SK-N-SH (cell line): ENCODE measurements around the gene PLD4.

Source experiments
- EP300 ChIP-seq, 2 experiments: IDR thresholded peaks; 2 replicates each; pipeline versions ENCODE4 v1.4.0 to v1.6.1; 2012; ENCODE audit warnings: borderline replicate concordance in 1 of 2, low read depth in 1 of 2, low read length in 1 of 2
- POLR2AphosphoS5 ChIP-seq: IDR thresholded peaks from 2 replicates; pipeline ENCODE4 v1.6.1; 2012; ENCODE audit warnings: low read depth, low read length
- TF ChIP-seq, protein P1 (sequence below): fragments of 200-600 bp; sonication (generic); IDR thresholded peaks from 2 replicates; pipeline ENCODE4 v1.6.1; 2017; ENCODE audit warnings: antibody characterized with exemption, mild to moderate bottlenecking, moderate library complexity

DNA sequence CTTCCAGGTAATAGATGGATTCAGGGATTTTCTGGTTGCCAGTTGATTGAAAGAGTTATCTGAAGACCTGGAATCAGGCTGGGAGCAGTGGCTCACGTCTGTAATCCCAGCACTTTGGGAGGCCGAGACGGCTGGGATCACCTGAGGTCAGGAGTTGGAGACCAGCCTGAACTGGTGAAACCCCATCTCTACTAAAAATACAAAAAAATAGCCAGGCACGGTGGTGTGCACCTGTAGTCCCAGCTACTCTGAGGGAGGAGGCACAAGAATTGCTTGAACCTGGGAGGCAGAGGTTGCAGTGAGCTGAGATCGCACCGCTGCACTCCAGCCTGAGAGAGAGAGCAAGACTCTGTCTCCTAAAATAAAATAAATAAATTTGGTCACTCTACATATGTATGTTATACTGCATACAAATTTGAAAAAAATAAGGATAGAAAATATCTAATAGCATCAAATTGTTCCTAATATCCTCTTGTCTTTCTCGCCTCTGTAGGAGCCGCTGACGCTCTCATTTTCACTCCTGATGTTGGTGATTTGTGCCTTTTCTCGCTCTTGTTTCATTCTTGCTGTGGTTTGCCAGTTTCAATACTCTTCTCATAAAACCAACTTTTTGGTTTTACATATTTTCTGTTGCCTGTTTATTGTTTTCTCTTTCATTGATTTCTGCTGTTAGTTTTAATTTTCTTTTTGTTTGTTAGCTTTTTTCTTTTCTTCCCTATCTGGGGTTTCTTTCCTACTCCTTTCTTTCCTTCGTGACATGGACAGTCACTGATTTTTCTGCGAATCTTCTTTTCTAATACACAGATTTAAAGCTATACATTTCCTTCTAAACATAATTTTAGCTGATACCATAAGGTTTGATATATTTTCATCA, 23.8 kb upstream of the PLD4 start:
- TF ChIP-seq, protein P1, sequence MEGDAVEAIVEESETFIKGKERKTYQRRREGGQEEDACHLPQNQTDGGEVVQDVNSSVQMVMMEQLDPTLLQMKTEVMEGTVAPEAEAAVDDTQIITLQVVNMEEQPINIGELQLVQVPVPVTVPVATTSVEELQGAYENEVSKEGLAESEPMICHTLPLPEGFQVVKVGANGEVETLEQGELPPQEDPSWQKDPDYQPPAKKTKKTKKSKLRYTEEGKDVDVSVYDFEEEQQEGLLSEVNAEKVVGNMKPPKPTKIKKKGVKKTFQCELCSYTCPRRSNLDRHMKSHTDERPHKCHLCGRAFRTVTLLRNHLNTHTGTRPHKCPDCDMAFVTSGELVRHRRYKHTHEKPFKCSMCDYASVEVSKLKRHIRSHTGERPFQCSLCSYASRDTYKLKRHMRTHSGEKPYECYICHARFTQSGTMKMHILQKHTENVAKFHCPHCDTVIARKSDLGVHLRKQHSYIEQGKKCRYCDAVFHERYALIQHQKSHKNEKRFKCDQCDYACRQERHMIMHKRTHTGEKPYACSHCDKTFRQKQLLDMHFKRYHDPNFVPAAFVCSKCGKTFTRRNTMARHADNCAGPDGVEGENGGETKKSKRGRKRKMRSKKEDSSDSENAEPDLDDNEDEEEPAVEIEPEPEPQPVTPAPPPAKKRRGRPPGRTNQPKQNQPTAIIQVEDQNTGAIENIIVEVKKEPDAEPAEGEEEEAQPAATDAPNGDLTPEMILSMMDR = no peak
- no peak for TF ChIP-seq EP300 (IDR thresholded peaks at IDR 0.05; ENCODE audit: borderline replicate concordance in 1 of 2, low read depth in 1 of 2, low read length in 1 of 2)
- TF ChIP-seq POLR2AphosphoS5 = no peak
